ENCODE data around the gene EEPD1. TPM values are rescaled to one million over a fixed set of nuclear protein-coding genes. Genes with fewer than 3 reads are reported as not detected.

The EEPD1 gene
- total and polyA plus RNA-seq, 8 donors, result 14.0 to 134 (median 19.4) TPM

DNA sequence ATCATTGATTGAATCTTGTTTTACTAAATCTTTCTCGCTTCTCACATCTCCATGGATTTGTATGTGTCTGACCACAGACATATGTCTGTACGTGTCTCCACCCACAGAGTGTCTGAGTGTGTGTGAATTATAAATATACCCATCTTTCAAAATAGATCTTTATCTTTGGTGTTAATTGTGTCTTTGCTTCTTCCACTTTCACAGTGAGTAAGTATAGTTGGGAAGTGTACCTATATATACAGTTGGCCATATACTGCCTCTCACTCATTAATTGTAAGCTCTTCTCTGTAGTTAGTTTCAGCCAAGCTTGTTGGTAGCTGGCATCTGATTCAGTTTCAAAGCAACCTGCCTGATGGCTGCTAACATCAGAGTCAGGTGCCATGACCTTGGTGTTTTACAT lies 18.4 kb downstream of the EEPD1 start:
- no peak for TF ChIP-seq CTCF (IDR thresholded peaks at IDR 0.05)
- no peak for TF ChIP-seq POLR2AphosphoS5 (IDR thresholded peaks at IDR 0.05)
- no peak for TF ChIP-seq POLR2A (IDR thresholded peaks at IDR 0.05)
- no peak for TF ChIP-seq EP300 (IDR thresholded peaks at IDR 0.05)
- Histone ChIP-seq H3K27me3 (no peaks in the 10 kb centered on the region), H3K36me3 (no peaks in the 10 kb centered on the region), H3K4me1 (peaks cover 0 to 29% (median 12%) of the 10 kb centered on the region in 4 donors), H3K4me3 (no peak overlapping the region), H3K27ac (no peak overlapping the region), H3K9me3 (no peaks in the 10 kb centered on the region)
- 29 to 58% (median 40%) methylated on average over 2 of the region's 2 CpGs for WGBS, 5 donors
- DNase-seq, result no peak
- intact Hi-C loops (cut with DNase I; ENCODE audit: low total_unique reads), result no loop called here

- no peaks in the 10 kb centered on the region for H3K36me3 ChIP-seq
- intact Hi-C loops (cut with DNase I; ENCODE audit: low total_unique reads), result no loop called here
- H3K4me1 ChIP-seq, result peaks cover 0 to 33% (median 18%) of the 10 kb centered on the region in 4 donors
- no peak for TF ChIP-seq CTCF (IDR thresholded peaks at IDR 0.05)
- no peak for TF ChIP-seq EP300 (IDR thresholded peaks at IDR 0.05)
- TF ChIP-seq POLR2AphosphoS5 (IDR thresholded peaks at IDR 0.05), result no peak
- no peak for TF ChIP-seq POLR2A (IDR thresholded peaks at IDR 0.05)
- H3K27ac ChIP-seq, result peak overlapping the region in 4 of 5 donors; percentile 2 to 67 (median 41)
- no peak overlapping the region for H3K4me3 ChIP-seq
- H3K9me3 ChIP-seq, result no peaks in the 10 kb centered on the region
- no peaks in the 10 kb centered on the region for H3K27me3 ChIP-seq
- no peak for DNase-seq
- 68 to 89% (median 84%) methylated on average over 3 to 8 of the region's 8 CpGs for WGBS, 5 donors
Measured at GRCh38 chr7:36175886-36176285, 22.8 kb downstream of the EEPD1 start.

- no peak for DNase-seq
- no peak for TF ChIP-seq CTCF (IDR thresholded peaks at IDR 0.05)
- TF ChIP-seq POLR2AphosphoS5 (IDR thresholded peaks at IDR 0.05), result no peak
- no peak for TF ChIP-seq POLR2A (IDR thresholded peaks at IDR 0.05)
- no peak for TF ChIP-seq EP300 (IDR thresholded peaks at IDR 0.05)
- WGBS, 5 donors, result 61 to 83% (median 75%) methylated on average over 4 of the region's 4 CpGs
- no peak overlapping the region for H3K4me3 ChIP-seq
- no peaks in the 10 kb centered on the region for H3K9me3 ChIP-seq
- H3K4me1 ChIP-seq, result peaks cover 0 to 39% (median 19%) of the 10 kb centered on the region in 4 donors
- intact Hi-C loops (cut with DNase I; ENCODE audit: low total_unique reads), result no loop called here
- H3K36me3 ChIP-seq, result no peaks in the 10 kb centered on the region
- H3K27ac ChIP-seq, result peak overlapping the region in 1 of 5 donors; percentile 67
- H3K27me3 ChIP-seq, result no peaks in the 10 kb centered on the region
Measured at GRCh38 chr7:36176697-36177096, 23.6 kb downstream of the EEPD1 start.

DNA sequence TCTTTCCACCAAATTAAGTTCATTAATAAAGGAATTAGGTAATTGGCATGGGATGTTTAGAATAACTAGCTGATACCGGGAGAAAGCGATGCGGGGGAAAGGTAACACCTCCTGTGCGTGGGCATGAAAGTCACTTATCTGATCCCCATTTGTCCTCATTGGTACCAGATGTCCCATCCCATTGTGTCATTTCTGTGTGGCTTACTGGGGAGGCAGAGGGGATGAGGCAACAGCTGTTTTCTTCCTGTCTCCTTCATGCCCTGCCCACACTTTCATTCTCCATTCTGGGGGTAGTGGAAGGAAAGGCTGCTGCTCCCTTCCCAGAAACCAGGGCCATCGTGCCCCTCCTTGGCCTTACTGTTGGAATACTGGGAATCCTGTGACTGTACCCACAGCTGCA lies 27.1 kb downstream of the EEPD1 start:
- intact Hi-C loops (cut with DNase I; ENCODE audit: low total_unique reads), result no loop called here
- Histone ChIP-seq H3K4me3 (no peak overlapping the region), H3K9me3 (no peaks in the 10 kb centered on the region), H3K36me3 (no peaks in the 10 kb centered on the region), H3K4me1 (peaks cover 5 to 58% (median 27%) of the 10 kb centered on the region in 4 donors), H3K27me3 (no peaks in the 10 kb centered on the region), H3K27ac (no peak overlapping the region)
- no peak for TF ChIP-seq EP300 (IDR thresholded peaks at IDR 0.05)
- no peak for TF ChIP-seq POLR2AphosphoS5 (IDR thresholded peaks at IDR 0.05)
- TF ChIP-seq POLR2A (IDR thresholded peaks at IDR 0.05), result no peak
- TF ChIP-seq CTCF (IDR thresholded peaks at IDR 0.05), result no peak
- WGBS, 5 donors, result 73 to 93% (median 84%) methylated on average over 5 of the region's 5 CpGs
- no peak for DNase-seq
